ENCODE data around the gene CNIH2. TPM values are rescaled to one million over a fixed set of nuclear protein-coding genes. Genes with fewer than 3 reads are reported as not detected.

CNIH2 gene
- total and polyA plus RNA-seq, 2 of the 8 experiments (the other 6 are each of a cell fraction or from before 2014, with no cell fraction given) = 12.5 to 15.8 TPM

DNA sequence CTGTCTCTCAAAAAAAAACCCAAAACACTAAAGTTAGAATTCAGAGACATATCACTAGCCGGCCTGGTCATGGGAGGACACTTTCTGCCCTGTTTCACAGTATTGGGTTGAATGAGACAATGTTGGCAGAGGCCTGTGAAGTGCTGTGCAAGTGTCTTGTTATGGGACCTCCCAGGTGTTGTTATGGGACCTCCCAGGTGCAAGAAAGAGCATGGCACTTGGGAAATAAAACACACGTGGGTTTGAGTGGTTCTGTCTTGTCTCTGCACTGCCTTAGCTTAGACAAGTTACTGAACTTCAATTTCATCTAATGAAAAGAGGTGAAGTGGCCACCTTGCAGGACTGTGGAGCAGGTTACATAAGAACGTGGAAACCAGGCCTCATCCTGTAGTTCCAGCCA, 38.5 kb upstream of the CNIH2 start:
- CTCF ChIA-PET (ENCODE audit: partially characterized antibody) = interaction anchor here (1.3 to 12.4 kb wide), 6 partner anchors 8 to 78 kb away, joined by 3 to 123 read pairs (median 4); no protein-coding TSS in a partner anchor
- DNase-seq (ENCODE audit: low read depth in 1 of 2, low spot score in 2 of 2) = no peak
- TF ChIP-seq, protein P1, sequence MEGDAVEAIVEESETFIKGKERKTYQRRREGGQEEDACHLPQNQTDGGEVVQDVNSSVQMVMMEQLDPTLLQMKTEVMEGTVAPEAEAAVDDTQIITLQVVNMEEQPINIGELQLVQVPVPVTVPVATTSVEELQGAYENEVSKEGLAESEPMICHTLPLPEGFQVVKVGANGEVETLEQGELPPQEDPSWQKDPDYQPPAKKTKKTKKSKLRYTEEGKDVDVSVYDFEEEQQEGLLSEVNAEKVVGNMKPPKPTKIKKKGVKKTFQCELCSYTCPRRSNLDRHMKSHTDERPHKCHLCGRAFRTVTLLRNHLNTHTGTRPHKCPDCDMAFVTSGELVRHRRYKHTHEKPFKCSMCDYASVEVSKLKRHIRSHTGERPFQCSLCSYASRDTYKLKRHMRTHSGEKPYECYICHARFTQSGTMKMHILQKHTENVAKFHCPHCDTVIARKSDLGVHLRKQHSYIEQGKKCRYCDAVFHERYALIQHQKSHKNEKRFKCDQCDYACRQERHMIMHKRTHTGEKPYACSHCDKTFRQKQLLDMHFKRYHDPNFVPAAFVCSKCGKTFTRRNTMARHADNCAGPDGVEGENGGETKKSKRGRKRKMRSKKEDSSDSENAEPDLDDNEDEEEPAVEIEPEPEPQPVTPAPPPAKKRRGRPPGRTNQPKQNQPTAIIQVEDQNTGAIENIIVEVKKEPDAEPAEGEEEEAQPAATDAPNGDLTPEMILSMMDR (IDR thresholded peaks at IDR 0.05; ENCODE audit: control extremely low read depth in 1 of 3, insufficient read depth in 1 of 3, low read depth in 1 of 3, low read length in 3 of 3) = no peak
- no peak for TF ChIP-seq HDAC2 (IDR thresholded peaks at IDR 0.05; ENCODE audit: borderline replicate concordance in 1 of 2, low read depth in 2 of 2, low read length in 2 of 2)
- no peak for TF ChIP-seq JUND (IDR thresholded peaks at IDR 0.05; ENCODE audit: low read length)
- TF ChIP-seq FOSL1 (IDR thresholded peaks at IDR 0.05; ENCODE audit: insufficient read depth, low read depth, low read length) = no peak
- TF ChIP-seq, protein P2, sequence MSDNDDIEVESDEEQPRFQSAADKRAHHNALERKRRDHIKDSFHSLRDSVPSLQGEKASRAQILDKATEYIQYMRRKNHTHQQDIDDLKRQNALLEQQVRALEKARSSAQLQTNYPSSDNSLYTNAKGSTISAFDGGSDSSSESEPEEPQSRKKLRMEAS (IDR thresholded peaks at IDR 0.05) = no peak
- no peak for TF ChIP-seq RAD21 (IDR thresholded peaks at IDR 0.05 in 1 of 2, conservative IDR thresholded peaks at IDR 0.05 in 1 of 2; ENCODE audit: low read depth in 2 of 2, low read length in 2 of 2)
- no peak for TF ChIP-seq SP1 (IDR thresholded peaks at IDR 0.05; ENCODE audit: low read depth, low read length)
- no peak for TF ChIP-seq KDM5A (IDR thresholded peaks at IDR 0.05; ENCODE audit: low read length)
- TF ChIP-seq SIX5 (IDR thresholded peaks at IDR 0.05; ENCODE audit: low read depth, low read length) = no peak
- TF ChIP-seq SRF (IDR thresholded peaks at IDR 0.05; ENCODE audit: low read depth, low read length) = no peak
- no peak for TF ChIP-seq TAF7 (optimal IDR thresholded peaks at IDR 0.05; ENCODE audit: borderline replicate concordance, low read depth, low read length)

More for the DNA sequence above, 38.5 kb upstream of the CNIH2 start:
- no peak overlapping the region for H3K4me3 ChIP-seq (ENCODE audit: extremely low read depth in 1 of 4, insufficient read depth in 2 of 4, low read depth in 3 of 4, low read length in 4 of 4)
- no peak overlapping the region for H4K5ac ChIP-seq (ENCODE audit: insufficient read length, low read depth, low read length)
- no peaks in the 10 kb centered on the region for H3K79me1 ChIP-seq (ENCODE audit: low read depth, low read length)
- no peak overlapping the region for H3K23ac ChIP-seq (ENCODE audit: insufficient read length)
- no peak overlapping the region; a peak in 1 of 7 replicates for H3K9ac ChIP-seq (replicated peaks in 1 of 4; ENCODE audit: extremely low read depth in 1 of 4, low read depth in 3 of 4, low read length in 3 of 4)
- no peak for FAIRE-seq
- no peak overlapping the region for H2AK5ac ChIP-seq (ENCODE audit: low read depth, low read length)
- H3K4me2 ChIP-seq (ENCODE audit: insufficient read depth in 1 of 2, low read depth in 2 of 2, low read length in 2 of 2) = no peak overlapping the region
- no peak overlapping the region for H4K8ac ChIP-seq (ENCODE audit: extremely low read depth, insufficient read depth, low read length)
- H2BK15ac ChIP-seq (ENCODE audit: low read length) = no peak overlapping the region
- H2BK12ac ChIP-seq (ENCODE audit: low read depth, low read length) = no peak overlapping the region
- no peaks in the 10 kb centered on the region for H3K23me2 ChIP-seq (ENCODE audit: low read depth, low read length)
- no peak overlapping the region for H3K14ac ChIP-seq (ENCODE audit: insufficient read length)
- H2AFZ ChIP-seq (ENCODE audit: low read length) = no peak overlapping the region
- peaks cover 0 to 10% (median 2%) of the 10 kb centered on the region in 4 experiments; a peak in 3 of 8 replicates for H3K36me3 ChIP-seq (ENCODE audit: control insufficient read depth in 2 of 4, insufficient read depth in 4 of 4, low read length in 3 of 4)
- H3K4ac ChIP-seq (replicated peaks; ENCODE audit: insufficient read length, low read depth, low read length) = no peak overlapping the region
- no peak overlapping the region for H3K56ac ChIP-seq (replicated peaks; ENCODE audit: insufficient read length, low read depth, low read length)
- H2BK120ac ChIP-seq (replicated peaks; ENCODE audit: low read depth, low read length) = no peak overlapping the region
- H3K9me3 ChIP-seq (ENCODE audit: insufficient read depth in 2 of 2, low read depth in 1 of 2, low read length in 1 of 2) = no peaks in the 10 kb centered on the region
- 82% methylated on average over 3 of the region's 3 CpGs; no CpG with 5 or more reads in 1 of the 2 experiments for WGBS, 2 experiments (ENCODE audit: extremely low coverage in 1 of 2, insufficient coverage in 1 of 2, insufficient read length in 1 of 2, insufficient replicate concordance in 2 of 2, low coverage in 1 of 2, low lambda C conversion rate in 2 of 2, missing lambda C conversion rate in 1 of 2)
- H3K27ac ChIP-seq (ENCODE audit: low read depth, low read length) = no peak overlapping the region
- no peak overlapping the region; the same call in 1 of the 2 replicates for H2BK5ac ChIP-seq (ENCODE audit: low read depth, low read length)
- POLR2A ChIA-PET (ENCODE audit: partially characterized antibody) = interaction anchor here (0.6 to 2.1 kb wide), 6 partner anchors 10 to 29 kb away, joined by 3 to 7 read pairs (median 3); partner anchors contain the start of gene RAB1B
- no peak overlapping the region for H4K91ac ChIP-seq (replicated peaks; ENCODE audit: insufficient read length, low read length)
- no peaks in the 10 kb centered on the region for H3K79me2 ChIP-seq (ENCODE audit: control insufficient read depth in 1 of 2, insufficient read depth in 2 of 2, low read length in 2 of 2)
- H2BK20ac ChIP-seq (ENCODE audit: low read length) = no peak overlapping the region
- no peaks in the 10 kb centered on the region for H3K27me3 ChIP-seq (replicated peaks in 1 of 4; ENCODE audit: control insufficient read depth in 3 of 4, extremely low read depth in 1 of 4, insufficient read depth in 3 of 4, low read length in 3 of 4)
- no peak overlapping the region for H3K18ac ChIP-seq (ENCODE audit: extremely low read depth, low read length)
- H3K4me1 ChIP-seq (replicated peaks in 1 of 4; ENCODE audit: control insufficient read depth in 3 of 4, insufficient read depth in 4 of 4, low read length in 3 of 4) = no peaks in the 10 kb centered on the region
- peaks cover 0 to 4% of the 10 kb centered on the region in 2 experiments for H4K20me1 ChIP-seq (replicated peaks in 1 of 2; ENCODE audit: control insufficient read depth in 1 of 2, insufficient read depth in 2 of 2, low read length in 2 of 2)

Measured in H1 (cell line).